ENCODE results near the gene USP21. TPM values are rescaled to one million over a fixed set of nuclear protein-coding genes. Genes with fewer than 3 reads are reported as not detected.

USP21 gene
- total and polyA plus RNA-seq, 2 of the 13 experiments (the other 11 are each of a cell fraction or from before 2014, with no cell fraction given): 10.1 to 33.1 TPM

DNA sequence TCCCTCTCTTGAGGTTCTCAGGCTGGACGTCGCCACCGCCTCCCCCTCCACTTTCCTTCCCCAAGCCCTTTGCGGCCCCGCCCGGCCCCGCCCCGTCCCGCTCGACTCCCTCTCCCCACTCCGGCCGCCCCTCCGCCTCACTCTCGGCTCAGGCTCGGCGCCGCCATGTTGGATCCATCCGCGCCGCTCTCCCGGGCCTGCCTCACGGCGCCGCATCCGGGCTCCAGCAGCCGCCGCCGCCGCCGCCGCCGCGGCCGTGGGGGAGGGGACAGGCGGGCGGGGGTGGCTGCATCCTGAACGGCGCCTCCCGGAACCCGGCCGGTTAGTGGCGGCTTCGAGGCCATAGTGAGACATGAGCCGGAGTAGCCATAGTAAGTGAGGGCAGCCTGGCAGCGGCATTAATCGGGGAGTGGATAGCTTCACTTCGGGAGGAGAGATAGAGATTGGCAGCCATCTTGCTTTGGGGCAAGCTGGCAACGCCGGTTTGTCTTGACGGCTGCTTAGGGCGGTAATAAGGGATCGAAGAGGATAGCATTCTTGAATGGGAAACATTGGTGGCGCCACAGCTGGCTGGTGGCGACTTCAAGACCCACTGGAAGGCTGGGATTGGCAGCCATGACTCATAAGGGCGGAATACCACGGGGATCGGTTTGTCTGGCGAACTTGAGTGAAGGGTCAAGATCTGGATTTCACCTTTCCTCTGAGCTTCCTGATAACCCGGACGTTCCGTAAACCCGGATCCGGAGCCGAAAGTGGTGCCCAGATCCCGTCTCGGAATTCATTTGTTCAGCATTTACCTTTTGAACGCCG, 26.7 kb upstream of the USP21 start, which contains the start of gene DEDD (continued):
- TF ChIP-seq, protein P1, sequence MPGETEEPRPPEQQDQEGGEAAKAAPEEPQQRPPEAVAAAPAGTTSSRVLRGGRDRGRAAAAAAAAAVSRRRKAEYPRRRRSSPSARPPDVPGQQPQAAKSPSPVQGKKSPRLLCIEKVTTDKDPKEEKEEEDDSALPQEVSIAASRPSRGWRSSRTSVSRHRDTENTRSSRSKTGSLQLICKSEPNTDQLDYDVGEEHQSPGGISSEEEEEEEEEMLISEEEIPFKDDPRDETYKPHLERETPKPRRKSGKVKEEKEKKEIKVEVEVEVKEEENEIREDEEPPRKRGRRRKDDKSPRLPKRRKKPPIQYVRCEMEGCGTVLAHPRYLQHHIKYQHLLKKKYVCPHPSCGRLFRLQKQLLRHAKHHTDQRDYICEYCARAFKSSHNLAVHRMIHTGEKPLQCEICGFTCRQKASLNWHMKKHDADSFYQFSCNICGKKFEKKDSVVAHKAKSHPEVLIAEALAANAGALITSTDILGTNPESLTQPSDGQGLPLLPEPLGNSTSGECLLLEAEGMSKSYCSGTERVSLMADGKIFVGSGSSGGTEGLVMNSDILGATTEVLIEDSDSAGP (CRISPR knock-in tag; IDR thresholded peaks at IDR 0.05; ENCODE audit: borderline replicate concordance): no peak; the same call in 1 of the 2 replicates
- peak; percentile 30; the same call in 1 of the 2 replicates for TF ChIP-seq SPEN (CRISPR knock-in tag; IDR thresholded peaks at IDR 0.05; ENCODE audit: low read depth)
- TF ChIP-seq ZNF746 (CRISPR knock-in tag; IDR thresholded peaks at IDR 0.05): no peak
- no peak for TF ChIP-seq THYN1 (CRISPR knock-in tag; IDR thresholded peaks at IDR 0.05; ENCODE audit: borderline replicate concordance, low read depth)
- peak; percentile 53 for TF ChIP-seq NFRKB (IDR thresholded peaks at IDR 0.05)
- peak; percentile 19 for TF ChIP-seq RARA (CRISPR knock-in tag; IDR thresholded peaks at IDR 0.05)
- TF ChIP-seq ETV5 (CRISPR knock-in tag; IDR thresholded peaks at IDR 0.05; ENCODE audit: borderline replicate concordance): no peak
- TF ChIP-seq U2AF2 (IDR thresholded peaks at IDR 0.05; ENCODE audit: low read depth, low read length): no peak
- TF ChIP-seq ZNF768 (CRISPR knock-in tag; IDR thresholded peaks at IDR 0.05): no peak
- no peak for TF ChIP-seq POGZ (CRISPR knock-in tag; IDR thresholded peaks at IDR 0.05)
- TF ChIP-seq TP53 (CRISPR knock-in tag; conservative IDR thresholded peaks at IDR 0.05): no peak
- no peak for TF ChIP-seq CCAR2 (optimal IDR thresholded peaks at IDR 0.05; ENCODE audit: low read depth, low read length)
- no peak for TF ChIP-seq SNAI1 (CRISPR knock-in tag; IDR thresholded peaks at IDR 0.05; ENCODE audit: borderline replicate concordance)
- TF ChIP-seq PHF21A (CRISPR knock-in tag; IDR thresholded peaks at IDR 0.05): peak; percentile 64
- TF ChIP-seq CHD2 (IDR thresholded peaks at IDR 0.05; ENCODE audit: low read depth, low read length): no peak
- no peak for TF ChIP-seq PRMT3 (CRISPR knock-in tag; IDR thresholded peaks at IDR 0.05; ENCODE audit: borderline replicate concordance, low read depth)
- TF ChIP-seq POLR2A (IDR thresholded peaks at IDR 0.05; ENCODE audit: insufficient read depth in 1 of 2, low read depth in 2 of 2, low read length in 2 of 2): peak in 1 of 2 experiments; percentile 51; a peak in 2 of 4 replicates
- peak; percentile 22 for TF ChIP-seq MED1 (CRISPR knock-in tag; IDR thresholded peaks at IDR 0.05)
- 0 out of 2 replicates have a peak, but pooled peaks have one; percentile 28 for TF ChIP-seq ZNF598 (CRISPR knock-in tag; IDR thresholded peaks at IDR 0.05; ENCODE audit: borderline replicate concordance)
- TF ChIP-seq, protein P2, sequence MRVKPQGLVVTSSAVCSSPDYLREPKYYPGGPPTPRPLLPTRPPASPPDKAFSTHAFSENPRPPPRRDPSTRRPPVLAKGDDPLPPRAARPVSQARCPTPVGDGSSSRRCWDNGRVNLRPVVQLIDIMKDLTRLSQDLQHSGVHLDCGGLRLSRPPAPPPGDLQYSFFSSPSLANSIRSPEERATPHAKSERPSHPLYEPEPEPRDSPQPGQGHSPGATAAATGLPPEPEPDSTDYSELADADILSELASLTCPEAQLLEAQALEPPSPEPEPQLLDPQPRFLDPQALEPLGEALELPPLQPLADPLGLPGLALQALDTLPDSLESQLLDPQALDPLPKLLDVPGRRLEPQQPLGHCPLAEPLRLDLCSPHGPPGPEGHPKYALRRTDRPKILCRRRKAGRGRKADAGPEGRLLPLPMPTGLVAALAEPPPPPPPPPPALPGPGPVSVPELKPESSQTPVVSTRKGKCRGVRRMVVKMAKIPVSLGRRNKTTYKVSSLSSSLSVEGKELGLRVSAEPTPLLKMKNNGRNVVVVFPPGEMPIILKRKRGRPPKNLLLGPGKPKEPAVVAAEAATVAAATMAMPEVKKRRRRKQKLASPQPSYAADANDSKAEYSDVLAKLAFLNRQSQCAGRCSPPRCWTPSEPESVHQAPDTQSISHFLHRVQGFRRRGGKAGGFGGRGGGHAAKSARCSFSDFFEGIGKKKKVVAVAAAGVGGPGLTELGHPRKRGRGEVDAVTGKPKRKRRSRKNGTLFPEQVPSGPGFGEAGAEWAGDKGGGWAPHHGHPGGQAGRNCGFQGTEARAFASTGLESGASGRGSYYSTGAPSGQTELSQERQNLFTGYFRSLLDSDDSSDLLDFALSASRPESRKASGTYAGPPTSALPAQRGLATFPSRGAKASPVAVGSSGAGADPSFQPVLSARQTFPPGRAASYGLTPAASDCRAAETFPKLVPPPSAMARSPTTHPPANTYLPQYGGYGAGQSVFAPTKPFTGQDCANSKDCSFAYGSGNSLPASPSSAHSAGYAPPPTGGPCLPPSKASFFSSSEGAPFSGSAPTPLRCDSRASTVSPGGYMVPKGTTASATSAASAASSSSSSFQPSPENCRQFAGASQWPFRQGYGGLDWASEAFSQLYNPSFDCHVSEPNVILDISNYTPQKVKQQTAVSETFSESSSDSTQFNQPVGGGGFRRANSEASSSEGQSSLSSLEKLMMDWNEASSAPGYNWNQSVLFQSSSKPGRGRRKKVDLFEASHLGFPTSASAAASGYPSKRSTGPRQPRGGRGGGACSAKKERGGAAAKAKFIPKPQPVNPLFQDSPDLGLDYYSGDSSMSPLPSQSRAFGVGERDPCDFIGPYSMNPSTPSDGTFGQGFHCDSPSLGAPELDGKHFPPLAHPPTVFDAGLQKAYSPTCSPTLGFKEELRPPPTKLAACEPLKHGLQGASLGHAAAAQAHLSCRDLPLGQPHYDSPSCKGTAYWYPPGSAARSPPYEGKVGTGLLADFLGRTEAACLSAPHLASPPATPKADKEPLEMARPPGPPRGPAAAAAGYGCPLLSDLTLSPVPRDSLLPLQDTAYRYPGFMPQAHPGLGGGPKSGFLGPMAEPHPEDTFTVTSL (CRISPR knock-in tag; IDR thresholded peaks at IDR 0.05; ENCODE audit: borderline replicate concordance): no peak
